HG03521 (cell line): ENCODE data around the gene SRPK2.
"Not testable (repeated sequence)": the region's sequence is repeated elsewhere in the genome, so short reads cannot be mapped to it uniquely, and the experiment has no call there.

Experiments
- ATAC-seq: cut with Tn5 transposase; IDR thresholded peaks from one replicate; pipeline ENCODE4 v1.9.1; 2021; ENCODE audit warnings: mild to moderate bottlenecking, moderate library complexity; ENCODE audit not compliant: unreplicated experiment

Gene SRPK2

DNA sequence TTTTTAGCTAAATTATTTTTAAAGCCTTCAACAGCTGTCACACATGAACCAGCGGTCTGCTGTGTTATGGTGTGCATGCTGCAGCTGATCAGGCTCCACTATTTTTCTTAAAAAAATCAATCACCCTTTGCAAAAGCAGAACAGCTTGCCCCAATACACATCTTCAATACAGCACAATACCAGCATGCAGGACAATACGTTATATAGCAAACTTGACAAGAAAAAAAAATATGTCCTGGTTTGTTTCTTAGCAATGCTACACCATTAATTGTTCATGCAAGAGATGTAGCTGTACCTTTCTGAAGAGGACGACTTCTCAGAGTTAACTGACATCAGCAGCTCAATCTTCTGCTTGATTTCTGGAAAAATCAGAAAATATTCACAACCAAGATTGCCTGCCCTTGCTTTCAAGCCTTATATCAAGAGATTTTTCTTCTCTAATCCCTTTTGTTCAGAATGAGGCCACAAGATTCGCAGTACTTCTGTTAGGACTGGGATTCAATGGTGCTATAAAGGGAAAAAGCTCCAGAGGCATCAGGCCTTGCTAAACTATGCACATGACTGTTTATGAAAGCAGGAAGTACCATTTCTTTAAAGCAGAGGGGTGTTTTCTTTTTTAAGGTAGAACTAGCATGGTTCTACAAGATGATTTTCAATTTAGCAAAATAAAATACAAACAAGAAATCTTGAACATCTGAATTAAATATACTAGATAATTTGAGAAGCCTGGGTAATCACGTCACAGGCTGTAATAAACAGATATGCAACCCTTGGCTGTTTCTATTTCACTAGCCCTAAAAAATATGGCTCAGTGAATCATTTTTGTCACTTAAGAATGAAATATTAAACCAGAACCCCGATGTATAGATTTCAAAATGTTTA, 120.0 kb downstream of the SRPK2 start:
- peak; percentile 54 for ATAC-seq

DNA sequence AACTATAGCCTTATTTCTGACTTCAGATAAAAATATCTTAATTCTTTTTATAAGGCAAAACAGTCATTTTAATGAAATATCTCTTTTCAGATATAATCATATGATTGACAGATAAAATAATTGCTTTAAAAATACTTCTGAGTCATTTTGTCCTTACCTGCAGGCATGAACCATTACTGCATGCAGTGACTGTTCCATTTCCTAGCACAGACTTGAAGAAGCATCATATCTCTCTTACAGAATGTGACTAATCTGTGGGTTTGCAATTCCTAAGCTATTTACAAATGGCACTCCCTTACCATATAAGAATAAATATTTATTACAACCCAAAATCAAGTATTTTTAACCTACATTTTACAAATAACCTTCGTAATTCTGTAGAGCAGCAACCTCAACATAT, 120.7 kb downstream of the SRPK2 start:
- no peak for ATAC-seq

DNA sequence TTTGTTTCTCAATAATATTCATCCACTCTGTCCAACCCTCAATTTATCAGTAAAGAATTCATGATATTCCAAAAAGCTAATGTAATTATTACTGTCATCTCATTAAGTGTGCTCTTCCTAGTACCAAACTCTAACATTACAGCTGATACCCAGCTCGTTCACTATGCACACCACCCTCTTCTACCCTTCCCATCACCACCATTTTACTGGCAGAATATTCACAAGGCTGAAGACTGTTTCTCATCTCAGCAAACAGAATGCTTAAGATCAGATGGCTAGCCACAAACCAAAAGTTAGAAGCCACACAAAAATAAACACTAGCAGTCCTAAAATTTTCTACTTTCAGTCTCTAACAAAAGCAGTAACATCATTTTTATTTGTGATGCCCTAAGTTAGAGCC, 121.5 kb downstream of the SRPK2 start:
- ATAC-seq: no peak

DNA sequence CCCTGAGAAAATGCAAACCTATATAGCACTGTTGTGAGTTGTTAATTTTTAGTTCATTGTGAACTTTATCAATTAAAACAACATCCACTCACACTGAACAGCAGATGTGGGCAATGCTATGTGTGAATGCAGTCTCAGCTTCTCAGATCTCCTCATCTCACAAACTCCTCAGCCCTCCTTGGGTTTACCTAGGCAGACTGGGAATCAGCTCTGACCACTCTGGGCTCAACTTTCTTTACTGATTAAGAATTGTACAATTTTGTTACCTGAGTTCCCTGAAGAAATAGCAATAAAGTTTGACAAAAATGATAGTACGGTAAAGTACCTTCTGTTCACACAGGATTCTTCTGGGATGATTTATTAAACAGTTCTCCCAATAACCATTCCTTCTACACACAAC, 124.0 kb downstream of the SRPK2 start:
- ATAC-seq: no peak

DNA sequence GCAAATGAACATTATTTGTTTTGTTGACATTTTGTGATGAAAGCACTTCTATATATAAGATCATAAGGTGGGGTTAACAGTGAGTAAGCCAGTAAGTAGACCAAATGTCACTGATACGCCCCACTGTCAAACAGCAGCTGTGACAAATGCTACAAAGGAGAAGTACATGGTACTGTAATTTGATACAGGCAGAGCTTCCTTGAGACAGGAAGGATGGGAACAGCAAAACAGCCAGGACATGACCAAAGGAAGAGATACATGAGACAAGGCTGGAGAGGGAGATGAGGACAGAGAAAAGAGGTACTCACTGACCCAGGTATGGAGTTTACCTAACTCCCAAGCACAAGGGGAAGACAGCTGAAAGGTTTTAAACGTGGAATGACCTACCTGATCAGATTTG, 127.0 kb downstream of the SRPK2 start:
- ATAC-seq: no peak

DNA sequence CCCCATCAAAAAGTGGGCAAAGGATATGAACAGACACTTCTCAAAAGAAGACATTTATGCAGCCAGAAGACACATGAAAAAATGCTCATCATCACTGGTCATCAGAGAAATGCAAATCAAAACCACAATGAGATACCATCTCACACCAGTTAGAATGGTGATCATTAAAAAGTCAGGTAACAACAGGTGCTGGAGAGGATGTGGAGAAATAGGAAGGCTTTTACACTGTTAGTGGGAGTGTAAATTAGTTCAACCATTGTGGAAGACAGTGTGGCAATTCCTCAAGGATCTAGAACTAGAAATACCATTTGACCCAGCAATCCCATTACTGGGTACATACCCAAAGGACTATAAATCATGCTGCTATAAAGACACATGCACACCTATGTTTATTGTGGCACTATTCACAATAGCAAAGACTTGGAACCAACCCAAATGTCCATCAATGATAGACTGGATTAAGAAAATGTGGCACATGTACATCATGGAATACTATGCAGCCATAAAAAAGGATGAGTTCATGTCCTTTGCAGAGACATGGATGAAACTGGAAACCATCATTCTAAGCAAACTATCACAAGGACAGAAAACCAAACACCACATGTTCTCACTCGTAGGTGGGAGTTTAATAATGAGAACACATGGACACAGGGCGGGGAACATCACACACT, 128.4 kb downstream of the SRPK2 start:
- not testable (repeated sequence) for ATAC-seq

DNA sequence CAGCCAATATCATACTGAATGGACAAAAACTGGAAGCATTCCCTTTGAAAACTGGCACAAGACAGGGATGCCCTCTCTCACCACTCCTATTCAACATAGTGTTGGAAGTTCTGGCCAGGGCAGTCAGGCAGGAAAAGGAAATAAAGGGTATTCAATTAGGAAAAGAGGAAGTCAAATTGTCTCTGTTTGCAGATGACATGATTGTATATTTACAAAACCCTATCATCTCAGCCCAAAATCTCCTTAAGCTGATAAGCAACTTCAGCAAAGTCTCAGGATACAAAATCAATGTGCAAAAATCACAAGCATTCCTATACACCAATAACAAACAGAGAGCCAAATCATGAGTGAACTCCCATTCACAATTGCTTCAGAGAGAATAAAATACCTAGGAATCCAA, 129.8 kb downstream of the SRPK2 start:
- ATAC-seq: not testable (repeated sequence)

DNA sequence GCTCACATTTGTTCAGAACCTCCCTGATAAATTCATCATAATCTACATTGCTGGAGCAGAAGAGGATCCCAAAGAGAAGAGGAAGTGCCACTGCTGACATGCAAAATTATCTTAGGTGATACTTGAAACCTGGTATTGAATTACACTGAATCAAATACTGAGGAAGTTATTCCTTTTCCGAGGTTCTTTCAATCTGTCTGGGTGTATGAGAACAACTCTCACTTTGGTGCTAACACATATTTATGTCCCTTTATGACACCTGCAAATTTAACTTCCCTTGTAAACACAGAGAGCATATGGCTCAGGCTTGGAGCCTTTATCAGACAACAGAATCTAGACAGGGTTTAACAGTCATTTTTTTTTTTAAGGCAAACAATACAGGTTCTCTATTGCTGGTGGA, 131.4 kb downstream of the SRPK2 start:
- ATAC-seq: no peak

DNA sequence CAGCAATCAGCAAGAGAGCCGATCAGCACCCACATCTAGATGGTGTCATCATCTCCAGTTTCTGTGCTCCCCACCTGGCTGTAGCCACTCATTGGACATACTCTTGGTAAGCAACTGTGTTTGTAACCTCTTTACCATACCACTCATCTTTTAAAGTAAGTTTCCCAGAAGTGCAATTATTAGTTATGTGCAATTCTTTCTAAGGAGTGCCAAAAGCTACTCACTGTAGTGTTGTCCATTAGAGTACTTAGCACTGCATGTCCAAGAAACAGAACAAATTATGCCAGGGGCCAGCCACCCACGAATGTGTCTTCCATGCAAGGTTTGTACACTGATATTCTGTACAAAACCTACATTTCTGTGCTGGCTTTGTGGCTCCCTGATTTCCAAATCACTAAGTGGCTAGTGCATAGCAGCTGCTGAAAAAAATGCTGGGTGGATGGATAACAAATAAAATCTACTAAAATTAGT, 131.9 kb downstream of the SRPK2 start:
- ATAC-seq: no peak

DNA sequence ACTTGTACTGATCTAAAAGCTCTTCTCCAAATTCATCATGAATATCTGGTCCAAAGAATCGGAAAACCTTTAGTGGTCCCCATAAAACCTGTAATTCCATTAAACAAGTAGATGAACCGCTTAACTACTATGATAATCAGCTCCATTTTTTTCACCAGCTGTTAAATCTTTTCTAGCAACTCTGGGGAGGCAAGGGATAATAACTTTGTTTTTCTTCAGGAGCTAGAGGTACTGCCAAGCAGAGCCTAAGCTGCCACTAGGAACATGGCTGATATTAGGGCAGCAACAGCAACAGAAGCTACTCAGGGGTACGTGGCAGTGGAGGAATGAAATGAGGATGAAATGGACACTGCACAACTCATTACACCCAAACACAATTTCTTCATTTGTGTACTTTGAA, 138.0 kb downstream of the SRPK2 start:
- ATAC-seq: no peak

DNA sequence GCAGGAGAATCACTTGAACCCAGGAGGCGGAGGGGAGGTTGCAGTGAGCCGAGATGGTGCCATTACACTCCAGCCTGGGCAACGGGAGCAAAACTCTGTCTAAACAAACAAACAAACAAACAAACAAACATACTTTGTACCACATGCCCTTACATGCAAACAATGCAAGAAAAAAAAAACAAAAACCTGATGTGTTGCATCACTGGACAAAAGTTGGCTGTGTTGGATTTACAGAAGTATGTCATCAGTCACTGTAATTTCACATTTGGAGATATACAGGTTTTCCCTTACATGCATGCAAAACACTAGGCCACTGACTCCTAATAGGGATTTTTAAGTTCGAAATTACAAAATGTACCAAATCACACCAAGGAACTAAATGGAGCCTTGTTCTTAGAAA, 138.5 kb downstream of the SRPK2 start:
- ATAC-seq: no peak

DNA sequence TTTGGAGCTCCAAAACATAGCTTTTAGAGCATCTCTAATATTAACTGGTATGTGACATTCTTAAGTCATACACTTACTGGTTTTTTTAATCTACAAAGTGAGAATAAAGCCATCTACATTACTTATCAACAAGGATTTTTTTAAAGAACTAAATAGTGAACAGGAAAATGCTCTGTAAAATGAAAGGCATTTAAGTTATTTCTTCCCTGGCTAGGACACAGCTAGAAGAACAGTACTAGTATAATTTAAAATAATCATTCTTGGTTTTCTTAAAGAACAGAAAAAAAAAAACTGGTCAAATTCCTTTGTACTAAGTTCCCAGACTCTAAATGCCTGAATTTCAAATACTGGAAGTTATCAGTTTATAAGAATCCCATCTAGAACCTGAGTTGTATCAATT, 139.5 kb downstream of the SRPK2 start:
- no peak for ATAC-seq

DNA sequence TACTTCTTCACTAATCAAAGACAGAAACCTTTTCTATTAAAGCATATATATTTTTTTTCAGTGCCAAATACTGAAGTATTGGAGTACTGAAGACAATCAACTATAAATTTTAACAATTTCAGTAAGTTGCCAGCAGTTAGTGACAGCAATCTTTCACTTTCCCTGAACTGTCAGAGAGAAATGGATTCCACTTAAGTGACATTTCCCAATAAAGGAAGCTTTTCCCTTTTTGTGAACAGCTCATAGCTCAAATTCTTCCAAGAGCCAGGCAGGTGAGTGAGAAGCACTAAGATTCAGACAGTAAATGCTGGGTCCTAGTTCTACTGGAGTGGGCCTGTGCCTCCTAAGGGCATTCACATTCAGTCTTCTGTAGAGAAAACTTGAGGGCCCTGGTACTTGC, 142.0 kb downstream of the SRPK2 start:
- no peak for ATAC-seq

DNA sequence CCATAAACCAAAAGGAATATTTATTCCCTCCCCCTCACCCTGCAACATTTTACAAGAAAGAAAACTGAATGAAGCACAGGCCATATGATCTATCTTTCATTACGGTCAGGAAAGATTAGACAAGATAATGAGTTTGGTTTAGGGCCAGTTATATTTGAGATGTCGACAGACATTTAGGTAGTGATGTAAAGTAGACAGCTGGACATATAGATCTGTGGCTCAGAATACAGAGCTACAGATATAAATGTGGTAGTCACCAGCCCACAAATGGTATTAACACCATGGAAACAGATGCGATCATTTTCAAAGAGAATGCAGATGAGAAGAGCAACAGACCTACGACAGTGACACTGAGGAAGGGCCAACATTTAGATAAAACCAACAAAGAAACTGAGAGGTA, 142.5 kb downstream of the SRPK2 start:
- ATAC-seq: no peak

DNA sequence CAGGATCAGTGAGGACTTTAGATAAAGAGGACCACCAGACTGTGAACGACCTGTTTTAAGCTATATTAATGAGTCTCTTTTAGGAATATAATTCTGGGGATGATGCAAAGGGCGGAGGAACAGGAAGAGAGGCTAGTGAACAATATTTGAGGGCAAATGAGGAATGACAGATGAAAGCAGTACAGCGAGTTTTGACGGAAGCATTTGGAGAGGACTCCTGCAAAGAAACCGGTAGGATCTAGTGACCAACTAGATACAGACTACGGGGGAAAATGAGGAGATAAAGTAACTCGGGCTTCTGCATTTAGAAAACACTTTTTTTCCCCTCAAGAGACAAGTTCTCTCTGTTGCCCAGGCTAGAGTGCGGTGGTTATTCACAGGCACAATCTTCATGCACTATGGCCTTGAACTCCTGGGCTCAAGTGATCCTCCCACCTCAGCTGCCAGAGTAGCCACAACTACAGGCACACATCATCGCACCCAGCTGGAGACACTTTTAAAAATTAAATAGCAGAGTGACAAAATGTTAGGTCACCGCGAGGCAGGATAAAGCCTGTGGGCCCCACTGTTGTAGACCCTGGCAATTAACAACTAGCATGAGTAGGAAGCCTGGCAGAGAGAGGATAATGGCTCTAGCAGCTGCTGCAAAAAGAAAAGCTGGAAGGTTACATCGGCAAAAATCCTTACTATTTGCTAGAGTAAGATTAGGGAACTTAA, 143.2 kb downstream of the SRPK2 start:
- ATAC-seq: no peak

DNA sequence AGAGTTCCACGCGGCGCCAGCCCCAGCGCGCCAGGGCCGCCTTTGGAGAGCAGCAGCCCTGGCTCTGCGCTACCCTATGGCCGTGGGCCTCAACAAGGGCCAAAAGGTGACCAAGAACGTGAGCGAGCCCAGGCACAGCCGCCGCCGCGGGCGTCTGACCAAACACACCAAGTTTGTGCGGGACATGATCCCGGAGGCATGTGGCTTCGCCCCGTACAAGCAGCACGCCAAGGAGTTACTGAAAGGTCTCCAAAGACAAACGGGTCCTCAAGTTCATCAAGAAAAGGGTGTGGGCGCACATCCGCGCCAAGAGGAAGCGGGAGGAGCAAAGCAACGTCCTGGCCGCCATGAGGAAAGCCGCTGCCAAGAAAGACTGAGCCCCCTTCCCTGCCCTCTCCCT, 144.1 kb downstream of the SRPK2 start:
- ATAC-seq: no peak

DNA sequence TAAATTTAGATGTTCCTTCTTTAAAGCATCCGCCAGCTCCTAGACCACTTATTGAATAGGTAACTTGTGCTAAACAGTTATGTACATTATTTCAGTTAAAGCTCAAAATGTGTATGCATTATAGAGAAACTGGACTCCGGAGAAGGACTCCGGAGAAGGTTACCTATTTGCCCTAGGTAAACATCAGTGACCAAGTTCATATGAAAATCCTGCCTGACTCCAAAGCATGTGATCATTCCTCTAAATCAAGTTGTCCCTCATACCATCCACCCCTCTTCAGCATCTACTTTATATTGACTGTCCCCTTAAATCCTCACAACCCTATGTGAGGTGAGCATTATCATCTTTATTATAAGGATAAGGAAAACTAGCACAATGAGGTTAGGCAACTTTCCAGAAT, 147.5 kb downstream of the SRPK2 start:
- no peak for ATAC-seq

DNA sequence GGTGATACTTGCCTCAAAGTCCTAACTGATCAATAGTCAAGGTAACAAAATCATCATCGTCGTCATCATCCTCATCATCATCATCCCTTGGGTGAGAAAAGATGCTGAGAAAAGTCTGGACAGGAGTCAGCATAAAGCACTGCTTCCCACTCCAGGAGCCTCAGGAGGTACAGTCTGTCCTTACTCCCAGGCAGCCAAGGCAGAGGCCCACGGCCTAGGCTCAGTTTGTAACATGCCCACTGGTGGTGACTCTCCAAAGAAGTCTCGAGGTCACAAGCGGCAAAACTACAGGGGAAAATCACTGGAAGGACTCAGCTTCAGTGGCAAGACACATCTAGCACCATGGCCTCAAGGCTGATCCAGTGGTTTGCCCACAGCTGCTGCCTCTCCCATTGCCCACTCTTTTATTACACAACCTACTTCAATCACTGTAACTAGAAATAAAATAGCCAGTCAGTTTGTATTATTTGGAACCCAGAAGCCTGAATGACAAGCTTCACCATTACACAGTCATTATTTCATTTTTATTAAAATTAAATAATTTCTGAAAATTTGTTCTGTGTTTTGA, 150.4 kb downstream of the SRPK2 start:
- no peak for ATAC-seq

DNA sequence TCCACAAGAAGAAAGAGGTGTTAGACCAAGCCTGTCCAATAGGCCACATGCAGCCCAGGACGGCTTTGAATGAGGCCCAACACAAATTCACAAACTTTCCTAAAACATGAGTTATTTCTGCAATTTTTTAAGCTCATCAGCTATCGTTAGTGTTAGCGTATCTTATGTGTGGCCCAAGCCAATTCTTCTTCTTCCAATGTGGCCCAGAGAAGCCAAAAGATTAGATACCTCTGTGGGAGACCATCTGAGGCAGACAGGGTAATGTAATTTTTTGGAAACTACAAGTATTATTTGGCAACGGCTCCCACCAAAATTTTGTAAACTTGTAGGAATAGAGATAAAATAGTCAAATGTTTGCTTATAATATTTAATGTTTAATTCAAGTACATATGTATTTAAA, 153.8 kb downstream of the SRPK2 start:
- ATAC-seq: no peak

DNA sequence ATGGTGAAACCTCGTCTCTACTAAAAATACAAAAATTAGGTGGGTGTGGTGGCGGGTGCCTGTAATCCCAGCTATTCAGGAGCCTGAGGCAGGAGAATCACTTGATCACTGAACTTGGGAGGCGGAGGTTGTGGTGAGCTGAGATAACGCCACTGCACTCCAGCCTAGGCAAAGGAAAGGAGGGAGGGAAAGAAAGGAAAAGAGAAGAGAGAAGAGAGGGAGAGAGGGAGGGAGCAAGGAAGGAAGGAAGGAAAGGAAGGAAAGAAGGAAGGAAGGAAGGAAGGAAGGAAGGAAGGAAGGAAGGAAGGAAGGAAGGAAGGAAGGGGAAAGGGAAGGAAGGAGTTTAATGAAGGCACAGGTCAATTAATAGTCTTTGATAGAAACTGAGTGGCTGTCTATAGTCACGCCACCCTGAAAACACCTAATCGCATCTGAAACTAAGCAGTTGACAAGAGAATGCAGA, 155.9 kb downstream of the SRPK2 start:
- not testable (repeated sequence) for ATAC-seq

DNA sequence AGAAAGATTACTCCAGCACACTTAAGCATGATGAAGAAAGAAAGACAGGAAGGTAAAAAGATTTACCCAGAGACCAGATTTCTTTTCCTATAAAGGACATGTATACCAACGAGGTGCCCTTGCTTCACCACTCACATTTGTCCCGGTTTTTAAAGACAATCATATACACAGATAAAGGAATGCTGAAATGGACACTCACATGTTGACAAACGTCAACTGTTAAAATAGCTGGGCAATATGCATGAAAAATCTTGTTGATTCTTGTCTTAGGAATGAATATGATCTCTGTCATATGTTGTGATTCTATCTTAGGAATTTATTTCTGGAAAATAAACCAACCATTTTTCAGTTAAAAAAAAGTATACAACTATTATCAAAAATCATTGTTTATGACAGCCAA, 158.2 kb downstream of the SRPK2 start:
- ATAC-seq: no peak
